HFFc6 (cell line): ENCODE results near the gene TSPAN18. TPM values are rescaled to one million over a fixed set of nuclear protein-coding genes. Genes with fewer than 3 reads are reported as not detected.

Source experiments
- DNase-seq: peaks from one replicate; pipeline ENCODE4 v3.0.0-alpha.2; 2018
- H3K27ac Mint-ChIP-seq: 2 replicates; pipeline ENCODE4 v1.8.0; 2020; ENCODE audit warnings: mild to moderate bottlenecking, mixed read lengths
- H3K27me3 Mint-ChIP-seq: 2 replicates; pipeline ENCODE4 v1.8.0; 2021; ENCODE audit warnings: mild to moderate bottlenecking, moderate library complexity, mixed read lengths; ENCODE audit not compliant: insufficient read depth
- H3K36me3 Mint-ChIP-seq: 2 replicates; pipeline ENCODE4 v1.8.0; 2021; ENCODE audit warnings: low read depth, mixed read lengths
- H3K4me1 Mint-ChIP-seq: 2 replicates; pipeline ENCODE4 v1.8.0; 2020; ENCODE audit warnings: low read depth, mixed read lengths
- H3K4me3 Mint-ChIP-seq: 2 replicates; pipeline ENCODE4 v1.8.0; 2020; ENCODE audit warnings: mild to moderate bottlenecking, moderate library complexity, mixed read lengths
- H3K9me3 Mint-ChIP-seq: 2 replicates; pipeline ENCODE4 v1.8.0; 2020; ENCODE audit warnings: mild to moderate bottlenecking, mixed read lengths
- CTCF ChIP-seq: fragments of 200-600 bp; sonication (generic); IDR thresholded peaks from 2 replicates; pipeline ENCODE4 v1.5.0; 2021; ENCODE audit warnings: antibody characterized with exemption, mild to moderate bottlenecking
- total RNA-seq, 6 experiments: library from RNA; stranded (reverse); fragmentation: NEBNext Ultra II Directional; extraction: Animal tissue kit (Norgen Biotek cat#: 25700); gene quantifications; 2 replicates in 1 of 6; 3 replicates in 5 of 6; pipeline ENCODE4 v1.2.3, GENCODE V29; 2021

Gene TSPAN18
- total RNA-seq, 6 experiments from 2014 or later, result 0.09 TPM; not detected in 5

- Mint-ChIP-seq H3K4me1 (peaks cover 34% of the 10 kb centered on the region), H3K4me3 (no peak overlapping the region)
- no peak for TF ChIP-seq CTCF
Observed at GRCh38 chr11:44835938-44836337, 109.2 kb downstream of the TSPAN18 start.

DNA sequence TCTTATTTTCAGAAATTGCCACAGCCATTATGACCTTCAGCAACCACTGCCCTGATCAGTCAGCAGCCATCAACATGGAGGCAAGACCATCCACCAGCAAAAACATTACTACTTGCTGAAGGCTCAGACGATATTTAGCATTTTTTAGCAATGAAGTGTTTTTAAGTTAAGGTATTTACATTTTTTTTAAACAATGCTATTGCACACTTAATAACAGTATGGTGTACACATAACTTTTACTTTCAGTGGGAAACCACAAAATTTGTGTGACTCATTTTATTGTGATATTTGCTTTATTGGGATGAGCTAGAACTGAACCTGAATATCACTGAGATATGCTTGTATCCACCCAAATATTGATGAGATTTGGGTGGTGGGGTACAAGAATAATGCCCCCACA, 110.9 kb downstream of the TSPAN18 start:
- Mint-ChIP-seq H3K27me3 (peaks cover 43% of the 10 kb centered on the region), H3K9me3 (no peaks in the 10 kb centered on the region), H3K4me3 (no peak overlapping the region), H3K36me3 (no peaks in the 10 kb centered on the region; the same call in 1 of the 2 replicates), H3K4me1 (peaks cover 51% of the 10 kb centered on the region), H3K27ac (no peak overlapping the region)
- no peak for TF ChIP-seq CTCF
- peak; percentile 39 for DNase-seq

More at GRCh38 chr11:44835938-44836337, 109.2 kb downstream of the TSPAN18 start:
- peaks cover 52% of the 10 kb centered on the region for H3K27me3 Mint-ChIP-seq
- no peaks in the 10 kb centered on the region for H3K9me3 Mint-ChIP-seq
- no peak overlapping the region for H3K27ac Mint-ChIP-seq
- no peak for DNase-seq
- no peaks in the 10 kb centered on the region; the same call in 1 of the 2 replicates for H3K36me3 Mint-ChIP-seq

DNA sequence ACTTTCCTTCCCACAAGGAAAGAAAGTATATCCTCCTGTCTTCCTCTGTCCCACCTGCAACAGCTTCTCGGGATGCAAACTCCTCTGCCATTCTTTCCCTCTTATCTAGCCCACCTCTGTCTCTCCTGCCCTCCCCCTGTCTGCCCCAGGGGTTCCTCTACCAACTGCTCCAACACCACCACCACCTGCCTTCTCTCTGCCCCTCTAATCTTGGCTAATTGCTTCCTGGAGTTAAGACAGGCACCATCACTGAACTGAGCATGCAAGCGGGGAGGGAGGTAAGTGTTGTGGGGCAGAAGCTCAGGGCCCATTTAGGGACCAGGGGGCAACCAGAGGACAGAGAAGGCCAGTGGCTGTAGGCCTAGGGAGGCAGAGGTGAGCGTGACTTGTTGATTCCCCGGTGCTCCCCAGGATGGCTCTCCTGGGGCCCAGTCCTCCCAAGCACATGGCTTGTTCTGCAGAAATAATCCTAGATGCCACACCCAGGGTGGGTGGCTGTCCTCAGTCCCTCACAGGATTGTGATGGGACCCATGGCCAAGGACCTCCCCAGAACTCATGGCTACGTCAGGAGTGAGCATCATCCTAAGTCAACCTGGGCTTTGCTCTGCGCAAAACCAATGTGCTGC, 112.8 kb downstream of the TSPAN18 start:
- DNase-seq, result no peak
- Mint-ChIP-seq H3K9me3 (no peaks in the 10 kb centered on the region), H3K36me3 (no peaks in the 10 kb centered on the region; the same call in 1 of the 2 replicates), H3K27ac (no peak overlapping the region; the same call in 1 of the 2 replicates), H3K4me1 (peaks cover 59% of the 10 kb centered on the region), H3K27me3 (peaks cover 26% of the 10 kb centered on the region), H3K4me3 (no peak overlapping the region)
- no peak for TF ChIP-seq CTCF

DNA sequence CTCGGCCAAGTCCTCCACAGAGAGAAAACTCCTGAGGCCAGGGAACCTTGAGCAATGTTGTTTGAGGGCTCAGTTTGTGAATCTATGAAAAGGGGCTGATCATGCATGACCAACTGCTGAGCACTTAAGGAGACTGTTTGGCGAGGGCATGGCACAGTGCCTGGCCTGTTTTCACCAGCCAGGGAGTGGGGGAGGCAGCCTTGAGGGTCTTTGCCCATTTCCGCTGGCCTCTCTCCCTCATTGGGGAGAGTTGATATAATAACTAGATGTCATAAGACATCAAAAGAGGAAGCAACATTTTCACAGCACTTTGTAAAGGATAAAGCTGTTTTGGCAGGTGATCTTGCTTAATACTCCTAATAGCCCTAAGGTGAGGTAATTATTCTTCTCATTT, 113.3 kb downstream of the TSPAN18 start:
- Mint-ChIP-seq H3K9me3 (no peaks in the 10 kb centered on the region), H3K4me1 (peaks cover 59% of the 10 kb centered on the region), H3K36me3 (no peaks in the 10 kb centered on the region; the same call in 1 of the 2 replicates), H3K27ac (no peak overlapping the region), H3K4me3 (no peak overlapping the region), H3K27me3 (peaks cover 21% of the 10 kb centered on the region)
- no peak for DNase-seq
- TF ChIP-seq CTCF, result no peak

- Mint-ChIP-seq H3K4me3 (no peak overlapping the region), H3K27me3 (peaks cover 19% of the 10 kb centered on the region), H3K36me3 (no peaks in the 10 kb centered on the region; the same call in 1 of the 2 replicates), H3K4me1 (peaks cover 59% of the 10 kb centered on the region), H3K9me3 (no peaks in the 10 kb centered on the region), H3K27ac (no peak overlapping the region)
- no peak for TF ChIP-seq CTCF
- DNase-seq, result no peak
Observed at GRCh38 chr11:44840521-44841251, 113.9 kb downstream of the TSPAN18 start.
